SK-N-MC (cell line): ENCODE results near the gene DMGDH.

Experiments used
- EZH2 ChIP-seq: fragments of 200-600 bp; sonication (generic); IDR thresholded peaks from one replicate; pipeline ENCODE4 v1.6.1; 2017; ENCODE audit warnings: antibody characterized with exemption
- FOXP2 ChIP-seq: optimal IDR thresholded peaks from 2 replicates; pipeline ENCODE3; 2011; ENCODE audit warnings: mild to moderate bottlenecking, moderate library complexity; ENCODE audit not compliant: insufficient read depth; ENCODE audit errors: extremely low read length, control extremely low read depth
- POLR2AphosphoS5 ChIP-seq: IDR thresholded peaks from 2 replicates; pipeline ENCODE4 v1.6.1; 2012; ENCODE audit warnings: mild to moderate bottlenecking, low read depth, low read length, borderline replicate concordance

- TF ChIP-seq EZH2 = no peak
- TF ChIP-seq POLR2AphosphoS5 = no peak
- no peak for TF ChIP-seq FOXP2
Observed at GRCh38 chr5:79030663-79031484, 38.6 kb downstream of the DMGDH start.
